Ramos (cell line): ENCODE results near the gene SLC8A2.
"Not testable (repeated sequence)": the region's sequence is repeated elsewhere in the genome, so short reads cannot be mapped to it uniquely, and the experiment has no call there.

ENCODE experiments used
- in situ Hi-C: fragments of 300-500 bp; cut with MboI; formaldehyde crosslinking; loops from one replicate; pipeline ENCODE4 v1.14.3; 2022; ENCODE audit warnings: low sequenced_read_pairs; ENCODE audit not compliant: unreplicated experiment

Gene SLC8A2

DNA sequence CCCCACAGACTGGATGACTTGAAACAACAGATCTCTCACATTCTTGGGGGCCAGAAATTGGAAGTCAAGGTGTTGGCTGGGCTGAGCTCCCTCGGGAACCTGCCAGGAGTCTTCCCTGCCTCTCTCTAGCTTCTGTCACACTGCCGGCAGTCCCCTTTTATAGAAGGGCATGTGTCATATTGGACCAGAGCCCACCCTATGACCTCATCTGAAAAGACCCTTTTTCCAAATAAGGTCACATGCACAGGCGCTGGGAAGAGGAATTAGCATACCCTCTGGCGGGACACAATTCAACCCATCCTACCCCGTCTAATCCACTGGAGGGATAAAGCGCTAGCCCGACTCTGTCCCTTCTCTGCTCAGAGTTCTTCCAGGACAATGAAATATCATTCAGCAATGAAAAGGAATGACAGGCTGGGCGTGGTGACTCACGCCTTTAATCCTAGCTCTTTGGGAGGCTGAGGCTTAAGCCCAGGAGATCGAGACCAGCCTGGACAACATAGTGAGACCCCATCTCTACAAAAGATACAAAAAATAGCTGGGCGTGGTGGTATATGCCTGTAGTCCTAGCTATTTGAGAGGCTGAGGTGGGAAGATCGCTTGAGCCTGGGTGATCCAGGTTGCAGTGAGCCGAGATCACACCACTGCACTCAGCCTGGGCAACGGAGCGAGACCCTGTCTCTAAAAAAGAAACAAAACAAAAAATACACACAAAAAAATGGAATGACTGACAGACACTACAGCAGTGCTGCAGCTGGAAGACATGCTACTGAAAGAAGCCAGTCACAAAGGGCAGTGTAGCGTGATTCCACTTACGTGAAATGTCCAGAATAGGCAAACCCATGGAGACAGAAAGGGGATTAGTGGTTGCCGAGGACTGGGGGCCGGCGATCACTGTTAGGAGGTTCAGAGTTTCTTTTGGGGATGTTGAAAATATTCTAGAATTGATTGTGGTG lies 80.9 kb downstream of the SLC8A2 start:
- in situ Hi-C loops: loop anchor here (5.0 kb wide), 1 partner anchor 94 kb away; no protein-coding TSS in a partner anchor

DNA sequence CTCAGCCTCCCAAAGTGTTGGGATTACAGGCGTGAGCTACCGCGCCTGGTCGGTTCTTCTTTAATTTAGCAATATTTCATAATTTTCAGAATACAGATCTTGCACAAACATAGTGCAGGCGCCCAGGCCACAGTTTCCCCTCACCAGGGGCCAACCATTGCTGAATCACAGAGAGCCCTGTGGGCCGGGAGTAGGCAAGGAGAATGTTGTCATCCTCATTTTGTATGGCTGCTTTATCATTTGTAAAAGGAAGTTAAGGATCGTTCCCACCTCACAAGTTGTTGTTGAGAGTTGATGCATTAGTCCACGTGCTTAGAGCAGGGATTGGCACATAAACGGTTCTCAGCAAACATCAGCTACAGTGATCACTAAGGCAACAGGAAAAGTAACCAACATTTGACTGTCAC lies 82.5 kb downstream of the SLC8A2 start:
- in situ Hi-C loops: no loop called here

DNA sequence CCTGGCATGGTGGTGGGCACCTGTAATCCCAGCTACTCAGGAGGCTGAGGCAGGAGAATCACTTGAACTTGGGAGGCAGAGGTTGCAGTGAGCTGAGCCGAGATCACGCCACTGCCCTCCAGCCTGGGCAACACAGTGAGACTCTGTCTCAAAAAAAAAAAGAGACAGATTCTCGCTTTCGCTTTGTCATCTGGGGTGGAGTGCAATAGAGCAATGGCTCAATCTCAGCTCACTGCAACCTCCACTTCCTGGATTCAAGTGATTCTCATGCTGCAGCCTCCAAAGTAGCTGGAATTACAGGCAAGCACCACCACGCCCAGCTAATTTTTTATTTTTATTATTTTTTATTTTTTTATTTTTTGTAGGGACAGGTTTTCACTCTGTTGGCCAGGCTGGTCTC lies 83.0 kb downstream of the SLC8A2 start:
- in situ Hi-C loops: not testable (repeated sequence)

DNA sequence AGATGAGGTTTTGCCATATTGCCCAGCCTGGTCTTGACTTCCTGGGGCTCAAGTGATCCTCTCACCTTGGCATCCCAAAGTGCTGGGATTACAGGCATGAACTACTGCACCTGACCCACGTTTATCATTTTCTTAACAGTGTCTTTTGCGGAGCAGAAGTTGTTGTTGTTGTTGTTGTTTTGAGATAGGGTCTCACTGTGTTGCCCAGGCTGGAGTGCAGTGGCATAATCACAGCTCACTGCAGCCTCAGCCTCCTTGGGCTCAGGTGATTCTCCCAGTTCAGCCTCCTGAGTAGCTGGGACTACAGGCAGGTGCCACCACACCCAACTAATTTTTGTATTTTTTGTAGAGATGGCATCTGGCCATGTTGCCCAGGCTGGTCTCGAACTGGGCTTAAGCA lies 84.1 kb downstream of the SLC8A2 start:
- in situ Hi-C loops: not testable (repeated sequence)

DNA sequence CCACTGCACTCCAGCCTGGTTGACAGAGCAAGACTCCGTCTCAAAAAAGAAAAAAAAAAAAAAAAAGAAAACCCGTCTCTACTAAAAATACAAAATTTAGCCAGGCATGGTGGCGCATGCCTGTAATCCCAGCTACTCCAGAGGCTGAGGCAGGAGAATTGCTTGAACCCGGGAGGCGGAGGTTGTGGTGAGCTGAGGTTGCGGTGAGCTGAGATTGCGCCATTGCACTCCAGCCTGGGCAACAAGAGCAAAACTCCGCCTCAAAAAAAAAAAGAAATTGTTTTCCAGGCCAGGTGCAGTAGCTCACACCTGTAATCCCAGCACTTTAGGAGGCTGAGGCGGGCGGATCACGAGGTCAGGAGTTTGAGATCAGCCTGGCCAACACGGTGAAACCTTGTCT lies 85.1 kb downstream of the SLC8A2 start:
- in situ Hi-C loops: not testable (repeated sequence)

DNA sequence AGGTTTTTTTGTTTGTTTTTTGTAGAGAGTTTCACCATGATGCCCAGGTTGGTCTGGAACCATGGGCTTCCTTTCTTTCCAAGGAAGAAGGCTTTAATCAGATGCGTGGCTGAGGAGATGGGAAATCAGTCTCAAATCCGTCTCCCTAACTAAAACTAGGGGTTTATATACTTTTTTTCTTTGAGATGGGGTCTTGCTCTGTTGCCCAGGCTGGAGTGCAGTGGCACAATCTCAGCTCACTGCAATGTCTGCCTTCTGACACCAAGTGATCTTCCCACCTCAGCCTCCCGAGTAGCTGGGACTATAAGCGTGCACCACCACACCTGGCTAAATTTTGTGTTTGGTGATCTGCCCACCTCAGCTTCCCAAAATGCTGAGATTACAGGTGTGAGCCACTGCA lies 87.2 kb downstream of the SLC8A2 start:
- in situ Hi-C loops: not testable (repeated sequence)

DNA sequence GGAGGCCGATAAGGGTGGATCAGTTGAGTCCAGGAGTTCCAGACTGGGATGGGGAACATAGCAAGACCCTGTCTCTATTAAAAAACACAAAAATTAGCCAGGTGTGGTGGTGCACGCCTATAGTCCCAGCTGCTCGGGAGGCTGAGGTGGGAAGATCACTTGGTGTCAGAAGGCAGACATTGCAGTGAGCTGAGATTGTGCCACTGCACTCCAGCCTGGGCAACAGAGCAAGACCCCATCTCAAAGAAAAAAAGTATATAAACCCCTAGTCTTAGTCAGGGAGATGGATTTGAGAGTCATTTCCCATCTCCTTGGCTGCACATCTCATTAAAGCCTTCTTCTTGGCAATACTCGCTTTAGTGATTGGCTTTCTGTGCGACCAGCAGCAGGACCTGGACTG lies 87.8 kb downstream of the SLC8A2 start:
- in situ Hi-C loops: not testable (repeated sequence)

DNA sequence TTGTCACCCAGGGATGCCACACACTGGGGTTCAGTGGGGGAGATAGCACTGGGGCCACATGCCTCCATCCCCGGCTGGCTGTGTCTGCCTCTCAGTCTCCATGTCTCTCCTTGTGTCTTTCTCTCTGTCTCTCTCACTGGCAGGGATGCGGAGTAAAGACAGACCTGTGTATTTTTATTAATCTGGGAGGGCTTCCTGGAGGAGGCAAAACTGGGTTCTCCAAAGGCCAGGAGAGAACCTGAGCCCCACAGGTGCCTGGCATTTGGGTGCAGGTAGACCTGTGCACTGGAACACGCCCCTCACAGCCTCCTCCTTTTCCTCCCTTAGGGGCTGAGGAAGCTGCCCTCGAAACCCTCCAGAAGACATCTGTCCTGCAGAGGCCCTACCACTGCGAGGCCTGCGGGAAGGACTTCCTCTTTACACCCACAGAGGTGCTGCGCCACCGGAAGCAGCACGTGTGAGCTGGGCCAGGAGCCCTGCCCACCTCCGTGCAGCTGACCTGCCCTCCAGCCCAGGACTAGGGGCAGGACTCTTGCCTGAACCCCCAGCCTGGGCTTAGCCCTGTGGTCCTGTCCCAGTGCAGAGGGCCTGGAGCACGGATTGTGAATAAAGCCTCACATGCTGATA lies 89.9 kb downstream of the SLC8A2 start:
- in situ Hi-C loops: no loop called here

DNA sequence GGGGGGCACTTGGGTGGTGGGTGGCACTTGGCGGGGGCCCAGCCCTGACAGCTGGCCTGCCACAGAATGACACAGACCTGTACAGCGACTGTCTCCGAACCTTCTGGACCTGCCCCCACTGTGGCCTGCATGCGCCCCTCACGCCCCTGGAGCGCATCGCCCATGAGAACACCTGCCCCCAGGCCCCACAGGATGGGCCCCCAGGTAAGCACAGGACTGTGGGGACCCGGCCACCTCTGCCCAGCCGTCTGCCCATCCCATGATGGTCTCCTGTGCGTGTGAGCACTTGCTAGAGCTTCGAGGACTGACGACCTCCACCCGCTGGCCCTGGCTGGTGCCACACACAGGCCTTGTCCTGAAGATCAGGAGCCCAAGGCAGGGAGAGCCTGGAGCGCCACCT lies 90.6 kb downstream of the SLC8A2 start:
- in situ Hi-C loops: no loop called here

DNA sequence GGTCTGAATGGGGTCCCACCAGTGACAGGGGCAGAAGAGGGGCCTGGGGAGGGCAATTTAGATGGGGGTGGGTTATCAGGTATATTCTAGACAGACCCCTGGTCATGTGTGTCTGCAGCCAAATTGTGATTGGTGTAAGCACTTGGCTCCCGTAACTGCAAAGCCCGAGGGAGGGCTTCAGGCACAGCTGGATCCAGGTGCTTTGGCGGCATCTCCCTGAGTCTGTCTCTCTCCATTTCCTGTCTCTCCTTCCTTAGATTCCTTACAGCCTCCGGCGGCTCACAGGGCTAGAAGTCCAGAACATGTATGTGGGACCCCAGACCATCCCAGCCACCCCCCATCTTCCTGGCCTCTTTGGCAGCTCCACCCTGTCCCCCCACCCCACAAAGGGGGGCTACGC lies 91.1 kb downstream of the SLC8A2 start:
- in situ Hi-C loops: no loop called here

DNA sequence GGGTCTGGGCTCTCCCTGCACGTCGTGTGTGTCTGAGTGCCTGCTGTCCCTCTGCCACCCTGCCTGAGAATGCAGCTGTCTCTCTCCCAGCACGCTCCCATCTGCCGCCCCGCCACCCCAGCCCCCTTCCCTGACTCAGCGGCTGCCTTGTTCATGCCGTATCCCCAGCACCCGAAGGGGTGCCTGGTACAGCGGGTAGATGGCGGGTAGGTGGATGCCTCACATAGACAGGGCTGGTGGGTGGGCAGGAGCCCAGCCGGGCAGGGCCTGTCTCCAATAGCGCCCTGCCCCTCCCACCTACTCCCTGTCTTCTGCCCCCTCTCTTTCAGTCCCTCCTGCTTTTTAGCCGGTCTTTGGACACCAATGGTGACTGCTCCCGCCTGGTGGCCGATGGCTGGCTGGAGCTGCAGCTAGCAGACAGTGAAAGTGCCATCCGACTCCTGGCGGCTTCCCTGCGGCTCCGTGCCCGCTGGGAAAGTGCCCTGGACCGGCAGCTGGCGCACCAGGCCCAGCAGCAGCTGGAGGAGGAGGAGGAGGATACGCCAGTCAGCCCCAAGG lies 92.2 kb downstream of the SLC8A2 start:
- in situ Hi-C loops: no loop called here

DNA sequence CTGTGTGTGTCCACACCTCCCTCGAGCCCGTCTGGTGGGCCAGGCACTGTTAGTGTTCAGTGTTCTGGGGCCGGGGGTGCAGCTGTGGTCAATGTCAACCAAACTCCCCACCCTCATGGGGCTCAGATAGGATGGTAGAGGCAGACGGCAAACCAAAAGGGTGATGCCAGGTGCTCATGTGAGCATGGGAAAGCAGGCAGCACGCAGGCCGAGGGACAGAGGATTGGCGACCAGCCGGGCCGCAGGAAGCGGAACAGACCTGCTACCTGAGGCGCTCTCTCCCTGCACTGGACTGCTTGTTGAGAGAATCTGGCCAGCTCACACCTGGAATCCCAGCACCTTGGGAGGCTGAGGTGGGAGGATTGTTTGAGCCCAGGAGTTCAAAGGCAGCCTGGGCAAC lies 93.4 kb downstream of the SLC8A2 start:
- in situ Hi-C loops: no loop called here
